GM18907 (cell line): ENCODE data around the gene CELF2.
"Not testable (repeated sequence)": the region's sequence is repeated elsewhere in the genome, so short reads cannot be mapped to it uniquely, and the experiment has no call there.

Source experiments
- ATAC-seq: cut with Tn5 transposase; IDR thresholded peaks from one replicate; pipeline ENCODE4 v1.9.1; 2021; ENCODE audit warnings: mild to moderate bottlenecking, moderate library complexity; ENCODE audit not compliant: unreplicated experiment

The CELF2 gene

DNA sequence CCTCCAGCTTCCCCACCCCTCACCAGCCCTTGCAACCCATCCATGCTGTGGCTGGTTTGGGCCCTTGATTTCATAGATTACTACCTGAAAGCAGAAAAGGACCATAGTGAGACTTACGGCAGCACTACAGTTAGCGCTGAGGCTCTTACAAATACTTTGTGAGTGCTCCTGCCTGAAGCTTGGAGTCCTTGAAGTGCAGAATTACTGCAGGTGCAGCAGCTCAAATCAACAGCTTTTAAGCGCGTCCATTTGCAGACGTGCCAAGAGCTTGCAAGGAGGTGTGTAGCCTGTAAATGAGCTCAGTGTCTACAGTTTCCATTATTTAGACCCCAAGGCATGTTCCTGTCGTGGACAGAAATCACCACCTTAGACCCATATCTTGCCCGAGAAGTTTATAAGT lies 103.0 kb downstream of the CELF2 start:
- no peak for ATAC-seq

DNA sequence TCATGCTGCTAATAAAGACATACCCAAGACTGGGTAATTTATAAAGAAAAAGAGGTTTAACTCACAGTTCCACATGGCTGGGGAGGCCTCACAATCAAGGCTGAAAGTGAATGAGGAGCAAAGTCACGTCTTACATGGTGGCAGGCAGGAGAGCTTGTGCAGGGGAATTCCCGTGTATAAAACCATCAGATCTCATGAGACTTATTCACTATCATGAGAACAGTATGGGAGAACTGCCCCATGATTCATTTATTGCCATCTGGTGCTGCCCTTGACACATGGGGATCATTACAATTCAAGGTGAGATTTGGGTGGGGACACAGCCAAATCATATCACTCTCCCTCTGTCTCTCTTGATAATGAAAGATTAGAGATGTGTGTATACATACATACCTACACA lies 106.2 kb downstream of the CELF2 start:
- not testable (repeated sequence) for ATAC-seq

DNA sequence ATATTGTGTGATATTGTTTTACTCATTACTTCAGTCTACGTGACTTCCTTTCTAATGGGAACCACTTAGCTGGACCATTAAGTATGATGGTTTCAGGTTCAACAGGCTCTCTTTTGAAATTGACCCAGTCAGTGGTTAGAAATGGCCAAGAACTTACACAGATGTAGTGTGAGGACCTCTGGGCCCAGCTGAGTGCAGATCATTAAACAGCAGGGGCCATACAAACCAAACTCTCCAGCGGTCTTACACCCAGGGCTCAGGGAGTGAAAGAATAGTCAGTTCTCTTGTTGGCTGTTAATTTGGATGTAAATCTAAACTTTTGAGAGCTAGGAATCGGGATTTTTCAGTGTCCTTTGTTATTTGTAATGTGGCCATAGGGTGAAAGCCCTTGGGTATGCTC lies 107.3 kb downstream of the CELF2 start:
- ATAC-seq, result no peak

DNA sequence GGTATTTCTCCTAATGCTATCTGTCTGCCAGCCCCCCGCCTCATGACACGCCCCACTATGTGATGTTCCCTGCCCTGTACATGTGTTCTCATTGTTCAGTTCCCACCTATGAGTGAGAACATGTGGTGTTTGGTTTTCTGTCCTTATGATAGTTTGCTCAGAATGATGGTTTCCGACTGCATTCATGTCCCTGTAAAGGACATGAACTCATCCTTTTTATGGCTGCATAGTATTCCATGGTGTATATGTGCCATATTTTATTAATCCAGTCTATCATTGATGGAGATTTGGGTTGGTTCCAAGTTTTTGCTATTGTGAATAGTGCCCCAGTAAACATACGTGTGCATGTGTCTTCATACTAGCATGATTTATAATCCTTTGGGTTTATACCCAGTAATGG lies 109.3 kb downstream of the CELF2 start:
- not testable (repeated sequence) for ATAC-seq

DNA sequence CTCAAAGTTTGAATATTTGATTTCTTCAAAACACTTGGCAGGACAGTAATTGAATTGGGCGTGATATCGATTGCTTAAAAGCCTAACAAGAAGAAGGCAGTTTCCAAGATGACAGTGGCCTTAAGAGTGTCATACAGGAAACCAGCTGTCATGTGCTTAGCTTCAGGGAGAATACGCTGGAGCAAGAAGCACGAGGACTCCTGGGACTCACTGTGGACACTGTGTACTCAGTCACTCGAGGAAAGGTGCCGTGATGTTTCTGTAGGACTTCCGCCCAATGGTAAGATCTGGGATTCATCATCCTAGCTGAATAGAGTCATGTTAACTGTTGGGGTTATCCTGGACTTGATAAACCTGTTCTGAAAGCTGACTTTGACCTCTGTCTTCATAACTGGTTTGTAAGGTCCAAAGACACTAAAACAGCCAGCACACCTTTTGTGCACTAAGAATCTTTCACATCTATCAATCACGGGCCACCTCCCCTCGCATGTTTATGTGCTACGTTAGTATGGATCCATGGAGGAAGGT lies 113.5 kb downstream of the CELF2 start:
- ATAC-seq, result no peak

DNA sequence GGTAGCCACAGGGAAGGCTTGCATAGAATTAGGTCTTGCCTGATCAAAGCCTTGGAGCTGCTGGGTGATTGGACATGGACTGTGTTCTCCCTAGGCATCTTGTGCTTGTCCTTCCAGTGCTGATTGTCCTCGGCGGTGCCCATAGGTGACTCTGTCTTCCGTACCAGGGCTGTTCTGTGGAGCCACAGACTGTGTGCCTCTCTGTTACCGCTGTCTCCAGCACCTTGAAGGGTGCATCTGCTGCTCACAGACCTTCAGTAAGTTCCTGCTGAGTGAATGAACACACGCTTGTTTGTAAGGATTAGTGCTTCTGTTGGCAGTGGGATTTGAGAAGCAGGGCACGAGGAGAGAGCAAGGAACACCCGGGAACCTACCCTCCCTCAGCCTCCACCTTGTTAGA lies 116.7 kb downstream of the CELF2 start:
- no peak for ATAC-seq

DNA sequence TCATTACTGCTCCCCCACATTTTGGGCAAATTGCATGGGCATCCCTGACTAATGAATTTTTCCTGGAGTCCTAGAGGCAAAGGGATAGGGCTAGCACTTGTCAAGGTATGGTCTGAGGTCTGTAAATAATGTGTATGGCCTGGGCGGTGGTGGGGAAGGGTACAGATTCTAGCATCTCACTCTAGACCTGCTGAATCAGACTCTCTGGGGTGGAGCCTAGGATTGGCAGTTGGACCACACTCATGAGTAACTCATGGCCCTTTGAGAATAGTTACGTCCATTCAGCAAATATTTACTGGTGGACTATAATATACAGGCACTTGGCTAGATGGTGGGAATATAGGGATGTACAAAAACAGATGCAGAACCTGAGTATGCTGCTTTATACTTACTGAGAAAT lies 118.0 kb downstream of the CELF2 start:
- no peak for ATAC-seq

DNA sequence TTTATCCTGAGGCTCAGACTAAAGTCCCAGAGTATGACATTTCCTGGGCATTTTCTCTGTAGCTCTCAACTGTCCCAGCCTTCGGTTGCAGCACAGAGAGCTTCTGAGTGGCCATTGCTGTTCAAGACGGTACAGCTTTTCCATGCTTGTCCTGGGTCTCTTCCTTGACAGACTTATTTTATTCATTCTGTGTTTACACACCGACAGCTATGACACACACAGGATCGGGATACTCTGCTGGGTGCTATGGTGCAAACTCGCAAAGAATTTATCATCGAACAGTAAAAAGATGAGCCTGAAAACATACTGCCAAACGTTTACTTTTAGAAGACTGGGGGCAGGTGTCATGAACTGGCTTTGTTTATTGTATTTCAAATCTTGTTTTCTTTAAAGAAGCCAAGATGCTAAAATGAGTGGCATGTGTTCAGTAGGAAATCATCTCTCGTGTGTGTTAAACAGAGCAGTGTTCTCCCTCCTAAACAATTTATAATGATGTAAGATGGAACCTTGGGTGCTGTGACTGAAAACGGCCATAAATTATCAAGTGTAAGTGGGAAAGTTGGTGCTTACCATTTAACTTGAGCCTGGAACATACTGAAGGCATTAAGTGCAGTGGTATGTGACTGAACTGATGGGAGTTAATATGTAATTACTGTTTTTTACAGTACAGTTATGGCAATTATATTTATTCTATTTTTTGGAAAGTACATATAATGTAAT lies 120.8 kb downstream of the CELF2 start:
- ATAC-seq, result no peak

DNA sequence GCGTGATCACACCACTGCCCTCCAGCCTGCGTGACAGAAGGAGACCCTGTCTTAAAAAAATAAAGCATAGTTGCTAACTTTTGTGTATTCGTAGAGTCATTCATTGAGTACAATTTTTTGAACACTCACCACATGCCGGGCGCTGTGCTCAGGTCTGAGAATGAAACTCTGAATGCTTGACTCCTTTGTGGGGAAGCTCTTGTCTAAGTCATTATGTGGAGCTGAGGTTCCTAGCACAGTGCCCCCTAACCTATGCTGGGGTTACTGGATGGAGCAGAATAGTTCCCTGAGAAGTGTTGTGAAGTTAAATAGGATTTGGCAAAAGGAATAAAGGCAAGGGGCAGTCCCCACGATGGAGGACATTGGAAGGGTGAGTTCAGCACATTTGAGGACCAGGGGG lies 123.3 kb downstream of the CELF2 start:
- no peak for ATAC-seq

DNA sequence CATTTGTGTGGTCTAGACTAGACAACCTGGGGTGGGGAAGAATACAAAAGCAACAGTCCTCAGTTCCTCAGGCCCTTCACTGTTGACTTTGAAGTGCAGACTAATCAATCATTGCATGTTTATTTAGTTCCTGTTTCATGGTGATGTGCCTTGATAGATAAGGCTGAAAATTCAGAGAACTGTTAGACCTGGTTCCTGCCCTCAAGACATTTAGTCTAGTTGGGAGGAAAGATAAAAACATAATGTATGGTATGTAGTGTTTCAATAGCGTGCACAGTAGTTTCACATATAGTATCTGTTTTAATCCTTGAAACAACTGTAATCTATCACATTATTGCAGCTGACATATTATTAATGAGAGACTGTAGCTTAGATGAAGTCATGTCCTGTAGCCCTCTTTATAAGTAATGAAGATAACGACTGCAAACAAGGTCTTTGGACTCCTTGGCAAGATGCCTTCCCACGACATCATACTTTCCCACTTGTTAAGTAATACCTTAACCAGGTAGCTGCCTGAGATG lies 124.0 kb downstream of the CELF2 start:
- ATAC-seq, result no peak

DNA sequence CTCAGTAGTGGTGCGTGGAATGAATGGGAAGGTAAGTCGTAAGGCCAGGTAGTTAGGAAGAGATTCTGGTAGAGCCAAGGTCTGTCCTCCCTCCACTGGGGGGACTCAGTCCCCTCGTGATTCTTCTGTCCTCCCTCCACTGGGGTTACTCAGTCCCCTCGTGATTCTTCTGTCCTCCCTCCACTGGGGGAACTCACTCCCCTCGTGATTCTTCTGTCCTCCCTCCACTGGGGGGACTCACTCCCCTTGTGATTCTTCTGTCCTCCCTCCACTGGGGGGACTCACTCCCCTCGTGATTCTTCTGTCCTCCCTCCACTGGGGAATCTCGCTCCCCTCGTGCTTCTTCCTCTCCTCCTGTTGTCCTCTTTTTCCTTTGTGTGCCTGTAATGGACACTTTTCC lies 125.1 kb downstream of the CELF2 start:
- ATAC-seq, result no peak

DNA sequence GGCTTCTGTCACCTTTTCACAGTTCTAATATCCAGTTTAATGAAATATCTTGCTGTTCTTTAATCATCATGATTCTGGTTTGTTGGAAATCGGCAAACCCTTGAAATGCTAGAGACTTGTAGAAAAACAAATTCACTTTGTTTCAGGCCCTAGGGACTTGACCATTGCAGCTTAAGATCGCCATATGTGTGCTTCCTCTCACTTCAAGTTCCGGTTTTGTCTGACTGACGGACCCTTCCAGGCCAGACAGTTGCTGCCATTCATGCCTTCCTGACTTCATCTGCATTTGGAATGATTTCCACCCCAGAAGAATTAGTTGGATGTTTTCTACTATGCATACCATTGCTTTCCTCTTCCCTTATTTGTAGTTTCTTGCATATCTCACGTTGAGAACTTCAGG lies 125.6 kb downstream of the CELF2 start:
- ATAC-seq, result no peak

DNA sequence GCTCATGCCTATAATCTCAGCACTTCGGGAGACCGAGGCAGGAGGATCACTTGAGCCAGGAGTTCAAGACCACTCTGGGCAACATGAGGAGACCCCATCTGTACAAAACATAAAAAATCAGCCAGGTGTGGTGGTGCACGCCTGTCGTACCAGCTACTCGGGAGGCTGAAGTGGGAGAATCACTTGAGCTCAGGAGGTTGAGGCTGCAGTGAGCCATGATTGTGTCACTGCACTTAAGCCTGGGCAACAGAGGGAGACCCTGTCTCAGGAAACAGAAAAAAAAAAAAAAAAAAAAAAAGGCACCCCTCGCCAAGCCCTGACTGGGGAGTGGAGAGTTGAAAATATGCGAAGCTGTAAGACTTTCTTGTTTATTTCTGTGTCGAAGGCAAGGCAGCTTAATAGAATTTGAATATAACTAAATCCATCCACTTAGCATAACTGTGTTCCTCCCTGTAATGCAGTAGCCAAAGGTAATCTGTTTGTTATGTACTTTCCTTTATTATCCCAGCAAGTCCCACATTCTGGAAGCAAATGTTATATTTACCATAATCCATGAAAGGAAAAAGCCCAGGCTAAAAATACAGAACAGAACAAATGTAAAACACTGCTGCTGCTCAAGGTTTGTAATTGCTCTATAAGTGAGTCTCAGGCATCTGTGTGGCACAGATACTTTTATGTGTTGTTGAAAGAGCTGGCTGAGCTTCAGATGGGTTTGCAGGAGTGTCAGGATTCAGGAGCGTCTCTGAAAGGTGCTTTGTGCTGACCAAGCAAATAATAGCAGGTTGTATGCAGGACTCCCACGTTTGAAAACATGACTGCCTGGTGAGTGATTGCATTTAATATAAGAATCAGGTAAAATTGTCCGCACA lies 127.2 kb downstream of the CELF2 start:
- ATAC-seq, result peak; percentile 27

DNA sequence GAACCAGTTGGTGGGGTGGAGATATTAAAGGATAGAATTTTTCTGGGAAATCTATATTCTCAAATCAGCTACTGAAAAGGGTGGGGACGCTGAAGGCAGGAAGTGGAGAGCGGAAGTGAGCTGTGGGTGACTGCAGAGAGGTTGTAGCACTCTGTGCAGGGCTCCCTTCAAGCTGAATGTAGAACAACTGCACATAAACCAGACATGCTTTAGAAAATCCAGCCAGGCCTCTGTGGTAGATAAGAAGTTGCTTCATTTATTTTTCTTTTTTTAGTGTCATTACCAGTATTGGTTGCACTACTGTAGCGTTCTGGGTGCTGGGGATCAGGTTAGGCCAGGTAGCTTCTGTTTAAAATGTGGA lies 127.8 kb downstream of the CELF2 start:
- ATAC-seq, result peak; percentile 85

DNA sequence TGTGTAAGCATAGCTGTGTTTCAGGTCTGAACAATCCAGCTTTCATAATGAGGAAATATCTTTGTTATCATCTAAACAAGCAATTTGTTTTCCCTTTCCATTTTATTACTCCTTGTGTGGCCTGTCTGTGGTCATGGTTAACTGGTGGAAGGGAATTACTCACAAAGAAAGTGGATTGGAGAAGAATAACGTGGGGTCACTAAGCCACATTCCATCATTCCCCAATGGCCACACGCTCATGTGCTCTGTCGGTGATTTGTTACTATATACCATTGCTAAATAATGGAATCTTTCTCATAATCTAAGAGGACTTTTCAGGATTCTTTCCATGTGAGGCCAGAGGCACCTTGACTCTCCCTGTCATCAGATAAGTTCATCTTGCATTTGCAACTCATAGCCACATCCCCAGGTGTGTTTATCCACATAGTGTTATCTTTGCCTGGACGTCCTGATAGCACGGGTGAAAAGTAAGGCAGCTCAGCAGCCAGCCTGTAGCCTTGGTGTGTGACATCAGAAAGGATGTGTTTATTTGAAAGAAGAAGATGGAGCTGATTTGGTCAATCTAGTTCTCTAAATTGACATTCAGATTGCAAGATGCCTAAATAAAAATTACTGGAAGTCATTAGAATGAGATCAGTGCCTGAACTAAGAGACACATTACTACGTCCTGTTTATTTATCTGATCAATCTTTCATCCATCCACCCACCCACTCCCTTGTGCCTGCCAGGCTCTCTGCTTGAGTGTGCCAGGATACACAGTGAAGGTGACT lies 128.9 kb downstream of the CELF2 start:
- ATAC-seq, result no peak

DNA sequence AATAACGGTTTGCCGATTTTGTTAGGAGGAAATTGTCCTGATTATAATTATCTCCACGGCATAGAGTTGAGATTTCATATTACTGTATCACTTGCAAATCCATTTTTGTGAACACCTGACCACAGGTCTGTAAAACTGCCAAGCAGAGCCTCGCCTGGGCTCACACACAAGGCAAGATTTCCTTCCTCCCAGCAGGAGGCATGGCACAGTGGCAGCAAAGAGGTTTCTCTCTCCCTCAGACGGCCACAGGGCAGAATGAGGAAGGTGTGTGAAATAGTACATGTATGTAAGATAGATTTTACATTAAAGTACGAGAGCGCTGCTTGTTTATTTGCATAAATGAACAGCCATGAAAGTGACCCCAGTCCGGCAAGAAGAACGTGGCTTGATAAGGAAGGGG lies 130.1 kb downstream of the CELF2 start:
- peak; percentile 49 for ATAC-seq

DNA sequence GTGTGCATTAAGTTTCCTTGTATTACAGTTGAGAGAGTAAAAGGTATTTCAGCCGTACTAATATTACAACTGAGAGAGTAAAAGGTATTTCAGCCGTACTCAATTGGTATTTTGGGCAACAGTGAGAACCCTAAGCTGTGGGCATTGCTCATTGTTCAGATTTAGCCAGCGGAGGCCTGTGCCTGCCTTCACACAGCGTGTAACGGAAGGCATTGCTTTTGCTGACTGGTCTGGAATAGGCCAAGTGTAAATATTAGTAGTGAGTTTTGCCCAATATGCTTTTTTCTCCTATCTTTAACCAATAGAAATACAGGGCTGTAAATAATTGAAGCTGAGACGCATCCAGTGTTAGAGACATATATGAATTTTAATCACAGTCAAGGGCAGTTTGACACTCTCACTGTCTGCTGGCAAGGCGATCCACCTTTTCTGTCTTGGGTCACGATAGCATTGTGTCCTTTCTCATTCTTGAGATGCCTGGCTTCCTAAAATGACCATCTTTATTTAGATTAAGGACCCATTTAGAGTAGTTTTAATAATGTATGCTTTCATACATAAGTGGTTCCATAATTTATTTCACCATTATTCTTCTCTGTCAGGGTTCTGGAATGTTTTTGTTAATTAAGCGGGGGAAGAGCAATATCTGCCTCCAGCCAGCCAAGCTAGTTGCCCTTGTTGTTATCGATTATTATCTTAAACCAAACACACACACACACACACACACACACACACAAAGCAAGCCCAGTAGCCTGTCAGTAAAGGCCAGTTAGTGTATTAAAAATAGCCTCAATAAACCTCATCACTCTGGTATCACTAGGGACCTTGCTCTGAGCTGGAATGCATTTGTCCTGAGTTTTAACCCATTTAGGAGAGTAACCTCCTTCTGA lies 130.7 kb downstream of the CELF2 start:
- ATAC-seq, result no peak

DNA sequence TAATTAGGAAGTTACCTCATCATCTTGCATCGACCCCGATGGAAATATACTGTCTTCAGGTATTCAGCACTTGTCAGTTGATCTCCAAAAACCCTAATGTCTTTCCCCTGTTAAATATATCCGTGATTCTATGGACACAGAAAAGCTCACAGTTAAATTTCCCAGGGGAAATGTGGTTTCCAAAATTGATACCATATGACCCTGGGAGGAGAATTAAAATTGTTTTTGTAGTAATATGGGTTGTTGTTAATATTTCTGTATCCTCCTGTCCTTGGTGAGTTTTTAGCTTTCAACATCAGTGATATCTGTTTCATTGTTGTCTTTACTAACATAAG lies 132.1 kb downstream of the CELF2 start:
- no peak for ATAC-seq

DNA sequence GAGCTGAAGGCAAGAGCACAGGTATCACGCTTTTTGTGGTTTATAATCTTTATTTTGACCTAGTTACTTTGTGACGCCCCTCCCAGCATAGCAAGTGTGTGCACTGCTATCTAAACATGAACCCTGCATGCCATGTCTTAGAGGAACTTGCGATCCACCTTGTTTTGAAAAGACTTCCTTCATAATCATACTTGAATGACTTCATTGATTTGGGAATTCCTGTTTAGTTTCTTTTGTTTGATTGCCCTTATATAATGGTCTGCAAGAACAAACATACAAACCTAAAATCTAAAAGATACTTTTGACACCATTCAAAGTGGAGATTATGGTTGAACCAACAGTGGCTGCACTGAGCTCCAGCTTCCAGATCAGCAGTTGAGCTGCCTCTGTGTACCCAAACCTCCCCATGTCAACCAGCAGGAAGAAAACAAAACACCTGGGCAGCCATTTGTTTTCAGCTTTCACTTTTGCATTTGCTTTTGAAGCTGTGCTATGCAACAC lies 132.6 kb downstream of the CELF2 start:
- ATAC-seq, result no peak

DNA sequence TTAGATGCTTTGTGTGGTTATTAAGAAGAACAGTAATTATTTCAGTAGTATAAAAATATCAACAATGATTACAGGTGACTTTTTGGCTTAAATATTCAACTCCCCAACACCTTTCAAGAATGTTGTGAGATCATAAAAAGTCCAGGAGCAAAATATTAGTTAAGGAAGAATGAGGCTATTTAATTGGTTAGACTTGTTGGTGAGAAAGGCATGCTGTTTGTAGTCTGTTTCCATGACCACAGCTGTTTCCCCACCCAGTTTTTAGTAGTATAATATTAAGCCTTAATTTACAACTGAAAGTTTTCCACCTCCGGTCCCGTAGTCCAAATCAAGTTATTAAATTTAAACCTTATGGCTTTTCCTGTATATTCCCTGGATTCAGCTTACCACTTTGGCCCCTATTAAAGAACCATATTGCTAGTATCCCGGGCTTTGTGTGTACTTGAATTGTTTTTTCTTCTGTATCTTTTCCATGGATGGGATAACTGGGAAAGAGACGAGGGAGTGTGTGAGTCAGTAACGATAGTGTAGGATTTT lies 133.3 kb downstream of the CELF2 start:
- ATAC-seq, result no peak
